H1 (cell line): Measurements from ENCODE around the gene DPF1. TPM values are rescaled to one million over a fixed set of nuclear protein-coding genes. Genes with fewer than 3 reads are reported as not detected.

Source experiments
- CBX5 ChIP-seq: fragments of 300-800, 300-1000 bp; sonication (generic); IDR thresholded peaks from 2 replicates; pipeline ENCODE4 v1.7.1; 2016; ENCODE audit warnings: antibody characterized with exemption, low read length, low read depth
- CHD1 ChIP-seq: IDR thresholded peaks from 2 replicates; pipeline ENCODE4 v1.6.1; 2012; ENCODE audit warnings: low read depth, low read length, improper control_type of control experiment
- CHD7 ChIP-seq: fragments of 300-600 bp; sonication (generic); IDR thresholded peaks from 2 replicates; pipeline ENCODE4 v1.7.1; 2012; ENCODE audit warnings: low read length, moderate library complexity, mild to moderate bottlenecking, inconsistent platforms; ENCODE audit not compliant: insufficient replicate concordance
- CREB1 ChIP-seq: IDR thresholded peaks from 2 replicates; pipeline ENCODE4 v1.6.1; 2012; ENCODE audit warnings: inconsistent platforms
- CTCF ChIP-seq, 3 experiments: IDR thresholded peaks; 1 replicate in 2 of 3; 2 replicates in 1 of 3; pipeline versions ENCODE4 v1.5.1 to v1.6.1; 2011; ENCODE audit warnings: low read length in 3 of 3, mild to moderate bottlenecking in 3 of 3, inconsistent platforms in 2 of 3, low read depth in 1 of 3, moderate library complexity in 1 of 3; ENCODE audit not compliant: insufficient read depth in 1 of 3; ENCODE audit errors: control extremely low read depth in 1 of 3
- NRF1 ChIP-seq: IDR thresholded peaks from 2 replicates; pipeline ENCODE4 v1.6.1; 2011; ENCODE audit warnings: mild to moderate bottlenecking, low read depth, low read length, improper control_type of control experiment
- SP2 ChIP-seq: IDR thresholded peaks from 2 replicates; pipeline ENCODE4 v1.6.1; 2012; ENCODE audit warnings: mild to moderate bottlenecking, low read length, inconsistent platforms
- ZNF274 ChIP-seq: IDR thresholded peaks from 2 replicates; pipeline ENCODE4 v1.7.0; 2012; ENCODE audit warnings: low read length, borderline replicate concordance; ENCODE audit errors: extremely low read depth
- polyA plus RNA-seq, 7 experiments: library from polyadenylated mRNA; depleted of rRNA in 3 of 7; stranded (reverse) in 5 of 7; unstranded in 2 of 7; fragments of >200 nt in 5 of 7; fragments of 200-250 nt in 2 of 7; gene quantifications; 1 replicate in 5 of 7; 2 replicates in 1 of 7; 4 replicates in 1 of 7; pipeline versions ENCODE4 v1.2.1 to v1.2.3, GENCODE V29; 2011 to 2013; ENCODE audit warnings: missing spikeins in 2 of 7, mixed read lengths in 2 of 7
- total RNA-seq: library from RNA; stranded (reverse); fragmentation: NEBNext Ultra II Directional; extraction: Animal tissue kit (Norgen Biotek cat#: 25700); gene quantifications from 2 replicates; pipeline ENCODE4 v1.2.1, GENCODE V29; 2021

The DPF1 gene
- total and polyA plus RNA-seq, 2 of the 8 experiments (the other 6 are each of a cell fraction or from before 2014, with no cell fraction given), result 12.9 to 15.6 TPM

GRCh38 chr19:38252941-38253691, 29.1 kb upstream of the DPF1 start (continued):
- TF ChIP-seq CHD7 (no peak), CREB1 (no peak), CTCF (IDR thresholded peaks at IDR 0.05; ENCODE audit: control extremely low read depth in 1 of 3, insufficient read depth in 1 of 3, low read depth in 1 of 3, low read length in 3 of 3) (no peak), CHD1 (no peak), ZNF274 (no peak), CBX5 (no peak), NRF1 (no peak), SP2 (no peak)
